ENCODE measurements around the gene FNDC7. TPM values are rescaled to one million over a fixed set of nuclear protein-coding genes. Genes with fewer than 3 reads are reported as not detected.

The FNDC7 gene
- total and polyA plus RNA-seq, 10 of the 15 experiments (the other 5 are each of a cell fraction or from before 2014, with no cell fraction given) = not detected

DNA sequence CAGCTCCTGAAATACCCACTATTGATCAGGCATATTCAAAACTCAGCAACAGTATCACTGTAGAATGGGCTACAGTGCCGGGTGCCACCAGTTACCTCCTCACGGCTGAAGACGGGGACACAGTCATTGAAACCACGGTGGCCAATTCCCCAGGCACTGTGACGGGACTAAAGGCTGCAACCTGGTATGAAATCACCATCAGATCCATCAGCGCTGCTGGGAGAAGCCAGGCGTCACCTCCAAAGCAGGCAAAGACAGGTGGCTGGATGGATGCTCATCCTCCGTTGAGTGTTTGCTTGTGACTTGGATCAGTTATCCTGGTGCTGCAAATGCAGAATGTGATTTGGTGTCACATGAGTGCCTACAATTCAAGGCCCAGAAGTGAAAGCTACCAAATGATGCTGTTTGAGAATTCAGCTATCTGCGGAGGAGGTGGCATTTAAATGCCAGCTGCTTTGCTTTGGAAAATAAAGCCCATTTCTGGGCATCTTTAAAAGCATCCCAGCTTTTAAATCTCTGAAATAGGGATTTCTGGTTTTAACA, 5.1 kb downstream of the FNDC7 start (continued):
- TF ChIP-seq EGR1 (IDR thresholded peaks at IDR 0.05; ENCODE audit: borderline replicate concordance in 1 of 2, low read depth in 2 of 2, low read length in 2 of 2) = no peak
- TF ChIP-seq, protein P1, sequence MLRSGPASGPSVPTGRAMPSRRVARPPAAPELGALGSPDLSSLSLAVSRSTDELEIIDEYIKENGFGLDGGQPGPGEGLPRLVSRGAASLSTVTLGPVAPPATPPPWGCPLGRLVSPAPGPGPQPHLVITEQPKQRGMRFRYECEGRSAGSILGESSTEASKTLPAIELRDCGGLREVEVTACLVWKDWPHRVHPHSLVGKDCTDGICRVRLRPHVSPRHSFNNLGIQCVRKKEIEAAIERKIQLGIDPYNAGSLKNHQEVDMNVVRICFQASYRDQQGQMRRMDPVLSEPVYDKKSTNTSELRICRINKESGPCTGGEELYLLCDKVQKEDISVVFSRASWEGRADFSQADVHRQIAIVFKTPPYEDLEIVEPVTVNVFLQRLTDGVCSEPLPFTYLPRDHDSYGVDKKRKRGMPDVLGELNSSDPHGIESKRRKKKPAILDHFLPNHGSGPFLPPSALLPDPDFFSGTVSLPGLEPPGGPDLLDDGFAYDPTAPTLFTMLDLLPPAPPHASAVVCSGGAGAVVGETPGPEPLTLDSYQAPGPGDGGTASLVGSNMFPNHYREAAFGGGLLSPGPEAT (IDR thresholded peaks at IDR 0.05; ENCODE audit: low read depth) = no peak

DNA sequence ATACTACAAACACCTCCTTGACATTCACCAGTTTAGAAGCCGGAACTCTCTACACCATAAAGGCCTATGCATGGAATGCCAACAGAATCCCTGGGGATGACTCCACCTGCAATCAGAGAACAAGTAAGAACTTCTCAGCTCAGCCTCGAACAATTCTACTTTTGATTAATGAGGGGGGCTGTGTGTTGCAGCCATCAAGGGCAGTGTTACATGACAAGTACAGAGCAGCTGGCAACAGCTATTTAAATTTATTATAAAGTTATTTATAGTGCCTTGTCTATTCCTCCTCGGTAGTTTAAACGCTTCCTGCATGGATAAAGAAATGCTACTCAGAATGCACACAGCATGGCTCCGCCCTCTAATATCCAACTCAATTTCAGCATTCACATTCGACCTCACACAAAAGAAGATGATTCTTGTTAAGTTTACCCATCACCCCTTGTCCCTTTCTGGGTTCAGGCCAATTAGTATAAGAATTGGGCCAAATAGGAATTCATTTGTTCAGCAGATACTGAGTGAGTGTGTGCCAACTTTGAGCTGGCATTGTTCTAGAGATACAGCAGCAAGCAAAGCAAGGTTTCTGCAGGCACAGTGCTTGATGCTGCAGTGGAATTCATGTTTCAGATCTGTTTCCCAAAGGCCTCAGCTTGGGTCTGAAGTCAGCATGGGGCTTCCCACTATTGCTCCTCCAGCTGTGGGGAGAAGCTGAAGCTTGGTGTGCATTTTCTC, 6.4 kb downstream of the FNDC7 start:
- DNase-seq (ENCODE audit: low read depth, low spot score) = no peak
- Histone ChIP-seq H3K9me3 (replicated peaks; ENCODE audit: control insufficient read depth, insufficient read depth, low read length) (no peaks in the 10 kb centered on the region), H3K9ac (ENCODE audit: control insufficient read depth, insufficient read depth, low read length) (no peak overlapping the region), H3K4me3 (no peak overlapping the region), H3K4me2 (ENCODE audit: control insufficient read depth, insufficient read depth) (no peak overlapping the region), H3K36me3 (ENCODE audit: control insufficient read depth in 2 of 2, insufficient read depth in 2 of 2, low read length in 1 of 2) (no peaks in the 10 kb centered on the region), H3K4me1 (ENCODE audit: control insufficient read depth, insufficient read depth, low read length) (no peaks in the 10 kb centered on the region), H3K27me3 (replicated peaks in 1 of 2; ENCODE audit: control insufficient read depth in 2 of 2, insufficient read depth in 2 of 2, low read length in 1 of 2) (peaks cover 0 to 2% of the 10 kb centered on the region in 2 experiments; a peak in 2 of 4 replicates), H3K27ac (ENCODE audit: control insufficient read depth, insufficient read depth) (no peak overlapping the region), H2AFZ (ENCODE audit: control insufficient read depth, low read depth, low read length) (no peak overlapping the region), H4K20me1 (ENCODE audit: control insufficient read depth, insufficient read depth) (no peaks in the 10 kb centered on the region), H3K79me2 (ENCODE audit: control insufficient read depth, insufficient read depth, low read length) (no peaks in the 10 kb centered on the region)
- BruUV-seq (replicated peaks) = no TSS peak
- ChIA-PET SMC1A (ENCODE audit: uncharacterized antibody, unreplicated experiment) (no interaction called here), RAD21 (ENCODE audit: unreplicated experiment) (no interaction called here), CTCF (interaction anchor here (1.1 to 1.4 kb wide), 2 partner anchors 10 to 207 kb away, joined by 3 to 5 read pairs; no protein-coding TSS in a partner anchor), POLR2A (no interaction called here)
- intact Hi-C loops (cut with micrococcal nuclease; ENCODE audit: unreplicated experiment) = no loop called here
- no peak for ATAC-seq
- FAIRE-seq = no peak
- WGBS (ENCODE audit: insufficient coverage, insufficient replicate concordance, low lambda C conversion rate, missing lambda C conversion rate) = 61% methylated on average over 6 of the region's 6 CpGs
- in situ Hi-C loops (cut with MboI) = no loop called here
- no peak for TF ChIP-seq CBFB (IDR thresholded peaks at IDR 0.05; ENCODE audit: low read depth)
- no peak for TF ChIP-seq ZSCAN29 (IDR thresholded peaks at IDR 0.05)
- no peak for TF ChIP-seq JUND (IDR thresholded peaks at IDR 0.05; ENCODE audit: low read depth, low read length)
- no peak for TF ChIP-seq NFXL1 (IDR thresholded peaks at IDR 0.05; ENCODE audit: borderline replicate concordance)
- no peak for TF ChIP-seq NR2C2 (IDR thresholded peaks at IDR 0.05; ENCODE audit: borderline replicate concordance, control insufficient read depth, insufficient read length, low read depth)
- TF ChIP-seq HDGF (IDR thresholded peaks at IDR 0.05) = no peak
- TF ChIP-seq RAD51 (IDR thresholded peaks at IDR 0.05) = no peak
- no peak for TF ChIP-seq SPI1 (IDR thresholded peaks at IDR 0.05; ENCODE audit: borderline replicate concordance, insufficient read depth, low read depth, low read length)
- TF ChIP-seq, protein P2, sequence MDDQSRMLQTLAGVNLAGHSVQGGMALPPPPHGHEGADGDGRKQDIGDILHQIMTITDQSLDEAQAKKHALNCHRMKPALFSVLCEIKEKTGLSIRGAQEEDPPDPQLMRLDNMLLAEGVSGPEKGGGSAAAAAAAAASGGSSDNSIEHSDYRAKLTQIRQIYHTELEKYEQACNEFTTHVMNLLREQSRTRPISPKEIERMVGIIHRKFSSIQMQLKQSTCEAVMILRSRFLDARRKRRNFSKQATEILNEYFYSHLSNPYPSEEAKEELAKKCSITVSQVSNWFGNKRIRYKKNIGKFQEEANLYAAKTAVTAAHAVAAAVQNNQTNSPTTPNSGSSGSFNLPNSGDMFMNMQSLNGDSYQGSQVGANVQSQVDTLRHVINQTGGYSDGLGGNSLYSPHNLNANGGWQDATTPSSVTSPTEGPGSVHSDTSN (IDR thresholded peaks at IDR 0.05; ENCODE audit: insufficient replicate concordance, low read depth, low read length) = no peak
- no peak for TF ChIP-seq SIN3A (IDR thresholded peaks at IDR 0.05; ENCODE audit: low read depth, low read length)
- no peak for TF ChIP-seq ZNF384 (IDR thresholded peaks at IDR 0.05; ENCODE audit: borderline replicate concordance, low read depth, low read length)
- no peak for TF ChIP-seq LARP7 (IDR thresholded peaks at IDR 0.05)
- TF ChIP-seq, protein P3, sequence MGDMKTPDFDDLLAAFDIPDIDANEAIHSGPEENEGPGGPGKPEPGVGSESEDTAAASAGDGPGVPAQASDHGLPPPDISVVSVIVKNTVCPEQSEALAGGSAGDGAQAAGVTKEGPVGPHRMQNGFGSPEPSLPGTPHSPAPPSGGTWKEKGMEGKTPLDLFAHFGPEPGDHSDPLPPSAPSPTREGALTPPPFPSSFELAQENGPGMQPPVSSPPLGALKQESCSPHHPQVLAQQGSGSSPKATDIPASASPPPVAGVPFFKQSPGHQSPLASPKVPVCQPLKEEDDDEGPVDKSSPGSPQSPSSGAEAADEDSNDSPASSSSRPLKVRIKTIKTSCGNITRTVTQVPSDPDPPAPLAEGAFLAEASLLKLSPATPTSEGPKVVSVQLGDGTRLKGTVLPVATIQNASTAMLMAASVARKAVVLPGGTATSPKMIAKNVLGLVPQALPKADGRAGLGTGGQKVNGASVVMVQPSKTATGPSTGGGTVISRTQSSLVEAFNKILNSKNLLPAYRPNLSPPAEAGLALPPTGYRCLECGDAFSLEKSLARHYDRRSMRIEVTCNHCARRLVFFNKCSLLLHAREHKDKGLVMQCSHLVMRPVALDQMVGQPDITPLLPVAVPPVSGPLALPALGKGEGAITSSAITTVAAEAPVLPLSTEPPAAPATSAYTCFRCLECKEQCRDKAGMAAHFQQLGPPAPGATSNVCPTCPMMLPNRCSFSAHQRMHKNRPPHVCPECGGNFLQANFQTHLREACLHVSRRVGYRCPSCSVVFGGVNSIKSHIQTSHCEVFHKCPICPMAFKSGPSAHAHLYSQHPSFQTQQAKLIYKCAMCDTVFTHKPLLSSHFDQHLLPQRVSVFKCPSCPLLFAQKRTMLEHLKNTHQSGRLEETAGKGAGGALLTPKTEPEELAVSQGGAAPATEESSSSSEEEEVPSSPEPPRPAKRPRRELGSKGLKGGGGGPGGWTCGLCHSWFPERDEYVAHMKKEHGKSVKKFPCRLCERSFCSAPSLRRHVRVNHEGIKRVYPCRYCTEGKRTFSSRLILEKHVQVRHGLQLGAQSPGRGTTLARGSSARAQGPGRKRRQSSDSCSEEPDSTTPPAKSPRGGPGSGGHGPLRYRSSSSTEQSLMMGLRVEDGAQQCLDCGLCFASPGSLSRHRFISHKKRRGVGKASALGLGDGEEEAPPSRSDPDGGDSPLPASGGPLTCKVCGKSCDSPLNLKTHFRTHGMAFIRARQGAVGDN (IDR thresholded peaks at IDR 0.05) = no peak
